ENCODE measurements around the gene TMEM52B. TPM values are rescaled to one million over a fixed set of nuclear protein-coding genes. Genes with fewer than 3 reads are reported as not detected.
"Not testable (repeated sequence)": the region's sequence is repeated elsewhere in the genome, so short reads cannot be mapped to it uniquely, and the experiment has no call there.

TMEM52B gene
- total and polyA plus RNA-seq, 5 donors = 0.07 TPM; not detected in 4

GRCh38 chr12:10211940-10212738 is 33.3 kb downstream of the TMEM52B start:
- no peaks in the 10 kb centered on the region for H3K27me3 ChIP-seq (ENCODE audit: control insufficient read depth, insufficient read depth)
- 31% methylated on average over 40 of the region's 40 CpGs for WGBS
- peak; percentile 98 to 99 (median 98) for DNase-seq
- H3K4me1 ChIP-seq (ENCODE audit: control insufficient read depth, insufficient read depth, low read length) = peaks cover 3% of the 10 kb centered on the region
- H3K4me3 ChIP-seq (ENCODE audit: low read length) = peak overlapping the region; percentile 92
- peak overlapping the region; percentile 100 for H3K27ac ChIP-seq (ENCODE audit: low read length)
- peak; percentile 96 to 97 for ATAC-seq
- H3K9me3 ChIP-seq (ENCODE audit: control insufficient read depth, low read length) = no peaks in the 10 kb centered on the region
- intact Hi-C loops (cut with DNase I) = loop anchor here in 1 of 4 donors (10.0 kb wide), 1 partner anchor 57 kb away; no protein-coding TSS in a partner anchor

GRCh38 chr12:10212739-10213131 is 33.9 kb downstream of the TMEM52B start, which contains the start of gene GABARAPL1:
Gene GABARAPL1, plus strand, starts transcription at chr12:10212877. Its CDS starts 253 bp downstream, at chr12:10213130.
- intact Hi-C loops (cut with DNase I) = loop anchor here in 1 of 4 donors (10.0 kb wide), 1 partner anchor 58 kb away; no protein-coding TSS in a partner anchor
- peak; percentile 90 to 91 for ATAC-seq
- WGBS = 1% methylated on average over 35 of the region's 35 CpGs

GRCh38 chr12:10213168-10214135 is 34.6 kb downstream of the TMEM52B start:
- Histone ChIP-seq H3K27ac (ENCODE audit: low read length) (peak overlapping the region; percentile 100), H3K9me3 (ENCODE audit: control insufficient read depth, low read length) (no peaks in the 10 kb centered on the region), H3K4me1 (ENCODE audit: control insufficient read depth, insufficient read depth, low read length) (peaks cover 3% of the 10 kb centered on the region), H3K4me3 (ENCODE audit: low read length) (peak overlapping the region; percentile 92), H3K27me3 (ENCODE audit: control insufficient read depth, insufficient read depth) (no peaks in the 10 kb centered on the region)
- WGBS = under 1% methylated on average over 47 of the region's 47 CpGs
- intact Hi-C loops (cut with DNase I) = loop anchor here in 1 of 4 donors (10.0 kb wide), 1 partner anchor 59 kb away; no protein-coding TSS in a partner anchor
- peak; percentile 71 to 73 for ATAC-seq
- DNase-seq = peak; percentile 82 to 90 (median 89)

More at GRCh38 chr12:10212739-10213131, 33.9 kb downstream of the TMEM52B start, which contains the start of gene GABARAPL1:
- Histone ChIP-seq H3K4me3 (ENCODE audit: low read length) (peak within 1 kb of the TSS; percentile 92), H3K4me1 (ENCODE audit: control insufficient read depth, insufficient read depth, low read length) (peaks cover 3% of the 10 kb centered on the region), H3K27me3 (ENCODE audit: control insufficient read depth, insufficient read depth) (no peaks in the 10 kb centered on the region), H3K27ac (ENCODE audit: low read length) (peak within 1 kb of the TSS; percentile 100), H3K9me3 (ENCODE audit: control insufficient read depth, low read length) (no peaks in the 10 kb centered on the region)
- DNase-seq = peak; percentile 87 to 95 (median 95)

GRCh38 chr12:10214136-10214894 is 35.5 kb downstream of the TMEM52B start:
- no peaks in the 10 kb centered on the region for H3K27me3 ChIP-seq (ENCODE audit: control insufficient read depth, insufficient read depth)
- WGBS = 12% methylated on average over 10 of the region's 10 CpGs
- ATAC-seq (no peak), DNase-seq (no peak)
- no peaks in the 10 kb centered on the region for H3K9me3 ChIP-seq (ENCODE audit: control insufficient read depth, low read length)
- peaks cover 3% of the 10 kb centered on the region for H3K4me1 ChIP-seq (ENCODE audit: control insufficient read depth, insufficient read depth, low read length)
- H3K4me3 ChIP-seq (ENCODE audit: low read length) = peak overlapping the region; percentile 92
- intact Hi-C loops (cut with DNase I) = loop anchor here in 1 of 4 donors (10.0 kb wide), 1 partner anchor 60 kb away; no protein-coding TSS in a partner anchor
- H3K27ac ChIP-seq (ENCODE audit: low read length) = peak overlapping the region; percentile 100

- no peaks in the 10 kb centered on the region for H3K9me3 ChIP-seq (ENCODE audit: control insufficient read depth, low read length)
- intact Hi-C loops (cut with DNase I) = loop anchor here in 1 of 4 donors (10.0 kb wide), 1 partner anchor 60 kb away; no protein-coding TSS in a partner anchor
- DNase-seq (no peak), ATAC-seq (no peak)
- H3K4me1 ChIP-seq (ENCODE audit: control insufficient read depth, insufficient read depth, low read length) = peaks cover 3% of the 10 kb centered on the region
- WGBS = 48% methylated on average over 3 of the region's 3 CpGs
- H3K27ac ChIP-seq (ENCODE audit: low read length) = peak overlapping the region; percentile 81
- peak overlapping the region; percentile 92 for H3K4me3 ChIP-seq (ENCODE audit: low read length)
- no peaks in the 10 kb centered on the region for H3K27me3 ChIP-seq (ENCODE audit: control insufficient read depth, insufficient read depth)
Measured at GRCh38 chr12:10214895-10215267, 36.0 kb downstream of the TMEM52B start.

GRCh38 chr12:10215436-10215835 is 36.6 kb downstream of the TMEM52B start:
- intact Hi-C loops (cut with DNase I) = loop anchor here in 1 of 4 donors (10.0 kb wide), 1 partner anchor 61 kb away; no protein-coding TSS in a partner anchor
- Histone ChIP-seq H3K27ac (ENCODE audit: low read length) (peak overlapping the region; percentile 81), H3K27me3 (ENCODE audit: control insufficient read depth, insufficient read depth) (no peaks in the 10 kb centered on the region), H3K4me1 (ENCODE audit: control insufficient read depth, insufficient read depth, low read length) (peaks cover 3% of the 10 kb centered on the region), H3K4me3 (ENCODE audit: low read length) (peak overlapping the region; percentile 92), H3K9me3 (ENCODE audit: control insufficient read depth, low read length) (no peaks in the 10 kb centered on the region)
- DNase-seq (no peak), ATAC-seq (no peak)
- 49% methylated on average over 2 of the region's 2 CpGs for WGBS

- not testable (repeated sequence) for DNase-seq; H3K4me1 ChIP-seq (ENCODE audit: control insufficient read depth, insufficient read depth, low read length); H3K4me3 ChIP-seq (ENCODE audit: low read length); H3K27me3 ChIP-seq (ENCODE audit: control insufficient read depth, insufficient read depth); H3K9me3 ChIP-seq (ENCODE audit: control insufficient read depth, low read length); ATAC-seq
- WGBS = 90% methylated on average over 13 of the region's 13 CpGs
- intact Hi-C loops (cut with DNase I) = loop anchor here in 1 of 4 donors (10.0 kb wide), 1 partner anchor 61 kb away; no protein-coding TSS in a partner anchor
- H3K27ac ChIP-seq (ENCODE audit: low read length) = peak overlapping the region; percentile 13
Measured at GRCh38 chr12:10215946-10216345, 37.1 kb downstream of the TMEM52B start.

GRCh38 chr12:10218021-10218420 is 39.2 kb downstream of the TMEM52B start:
- H3K27me3 ChIP-seq (ENCODE audit: control insufficient read depth, insufficient read depth) = no peaks in the 10 kb centered on the region
- intact Hi-C loops (cut with DNase I) = loop anchor here in 1 of 4 donors (10.0 kb wide), 1 partner anchor 63 kb away; no protein-coding TSS in a partner anchor
- DNase-seq (no peak), ATAC-seq (no peak)
- no peak overlapping the region for H3K4me3 ChIP-seq (ENCODE audit: low read length)
- 82% methylated on average over 6 of the region's 6 CpGs for WGBS
- H3K9me3 ChIP-seq (ENCODE audit: control insufficient read depth, low read length) = no peaks in the 10 kb centered on the region
- no peak overlapping the region for H3K27ac ChIP-seq (ENCODE audit: low read length)
- H3K4me1 ChIP-seq (ENCODE audit: control insufficient read depth, insufficient read depth, low read length) = peaks cover 3% of the 10 kb centered on the region

- peak overlapping the region; percentile 67 for H3K27ac ChIP-seq (ENCODE audit: low read length)
- 23% methylated on average over 8 of the region's 8 CpGs for WGBS
- no peaks in the 10 kb centered on the region for H3K27me3 ChIP-seq (ENCODE audit: control insufficient read depth, insufficient read depth)
- peaks cover 3% of the 10 kb centered on the region for H3K4me1 ChIP-seq (ENCODE audit: control insufficient read depth, insufficient read depth, low read length)
- ATAC-seq (peak; percentile 96 to 97), DNase-seq (peak; percentile 76 to 84 (median 81))
- no peaks in the 10 kb centered on the region for H3K9me3 ChIP-seq (ENCODE audit: control insufficient read depth, low read length)
- H3K4me3 ChIP-seq (ENCODE audit: low read length) = no peak overlapping the region
- intact Hi-C loops (cut with DNase I) = no loop called here
Measured at GRCh38 chr12:10220398-10221077, 41.7 kb downstream of the TMEM52B start.
